SK-N-SH (cell line): ENCODE measurements around the gene MTPN.

Experiments
- EP300 ChIP-seq, 2 experiments: IDR thresholded peaks; 2 replicates each; pipeline versions ENCODE4 v1.4.0 to v1.6.1; 2012; ENCODE audit warnings: borderline replicate concordance in 1 of 2, low read depth in 1 of 2, low read length in 1 of 2
- EZH2phosphoT487 ChIP-seq: fragments of 200-600 bp; sonication (generic); IDR thresholded peaks from 2 replicates; pipeline ENCODE4 v1.6.1; 2017; ENCODE audit warnings: low read depth, mixed run types, mild to moderate bottlenecking, antibody characterized with exemption, moderate library complexity, borderline replicate concordance
- POLR2AphosphoS5 ChIP-seq: IDR thresholded peaks from 2 replicates; pipeline ENCODE4 v1.6.1; 2012; ENCODE audit warnings: low read depth, low read length
- TAF1 ChIP-seq: IDR thresholded peaks from 2 replicates; pipeline ENCODE4 v1.6.1; 2012; ENCODE audit warnings: low read depth, mild to moderate bottlenecking, low read length, moderate library complexity, borderline replicate concordance
- TEAD4 ChIP-seq: IDR thresholded peaks from 2 replicates; pipeline ENCODE4 v1.4.0; 2012; ENCODE audit warnings: mild to moderate bottlenecking, borderline replicate concordance; ENCODE audit not compliant: insufficient read depth
- TF ChIP-seq, protein P1 (sequence below): fragments of 150-350 bp; IDR thresholded peaks from 2 replicates; pipeline ENCODE4 v1.6.1; 2017; ENCODE audit warnings: antibody characterized with exemption, low read length, low read depth, borderline replicate concordance
- TF ChIP-seq, protein P2 (sequence below): fragments of 200-600 bp; sonication (generic); IDR thresholded peaks from 2 replicates; pipeline ENCODE4 v1.6.1; 2017; ENCODE audit warnings: antibody characterized with exemption, mild to moderate bottlenecking, moderate library complexity
- TF ChIP-seq, protein P3 (sequence below): IDR thresholded peaks from 2 replicates; pipeline ENCODE4 v1.6.1; 2012; ENCODE audit warnings: mild to moderate bottlenecking, low read depth, low read length, moderate library complexity

DNA sequence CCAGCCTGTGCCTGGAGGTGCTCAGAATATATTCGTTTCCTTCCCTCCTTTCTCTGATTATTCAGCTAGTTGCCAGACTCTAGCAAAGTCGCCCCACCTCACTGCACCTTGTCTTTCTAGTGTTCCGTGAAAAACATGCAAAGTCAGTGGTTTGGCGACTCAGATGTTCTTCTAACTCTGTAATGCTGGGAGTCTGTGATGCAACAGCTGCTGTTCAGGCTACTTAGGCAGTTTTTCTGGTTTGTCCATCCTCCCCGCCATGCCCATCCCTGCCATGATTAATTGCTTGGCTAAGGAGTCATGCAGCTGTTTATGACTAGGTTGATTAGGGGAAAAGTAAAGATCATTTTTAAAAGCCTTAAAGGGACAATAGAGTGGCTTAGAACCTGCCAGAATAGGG, 99.4 kb downstream of the MTPN start:
- TF ChIP-seq, protein P1, sequence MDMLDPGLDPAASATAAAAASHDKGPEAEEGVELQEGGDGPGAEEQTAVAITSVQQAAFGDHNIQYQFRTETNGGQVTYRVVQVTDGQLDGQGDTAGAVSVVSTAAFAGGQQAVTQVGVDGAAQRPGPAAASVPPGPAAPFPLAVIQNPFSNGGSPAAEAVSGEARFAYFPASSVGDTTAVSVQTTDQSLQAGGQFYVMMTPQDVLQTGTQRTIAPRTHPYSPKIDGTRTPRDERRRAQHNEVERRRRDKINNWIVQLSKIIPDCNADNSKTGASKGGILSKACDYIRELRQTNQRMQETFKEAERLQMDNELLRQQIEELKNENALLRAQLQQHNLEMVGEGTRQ = no peak
- TF ChIP-seq TEAD4 (no peak), EP300 (IDR thresholded peaks at IDR 0.05; ENCODE audit: borderline replicate concordance in 1 of 2, low read depth in 1 of 2, low read length in 1 of 2) (no peak), TAF1 (no peak), POLR2AphosphoS5 (no peak), EZH2phosphoT487 (no peak)
- TF ChIP-seq, protein P2, sequence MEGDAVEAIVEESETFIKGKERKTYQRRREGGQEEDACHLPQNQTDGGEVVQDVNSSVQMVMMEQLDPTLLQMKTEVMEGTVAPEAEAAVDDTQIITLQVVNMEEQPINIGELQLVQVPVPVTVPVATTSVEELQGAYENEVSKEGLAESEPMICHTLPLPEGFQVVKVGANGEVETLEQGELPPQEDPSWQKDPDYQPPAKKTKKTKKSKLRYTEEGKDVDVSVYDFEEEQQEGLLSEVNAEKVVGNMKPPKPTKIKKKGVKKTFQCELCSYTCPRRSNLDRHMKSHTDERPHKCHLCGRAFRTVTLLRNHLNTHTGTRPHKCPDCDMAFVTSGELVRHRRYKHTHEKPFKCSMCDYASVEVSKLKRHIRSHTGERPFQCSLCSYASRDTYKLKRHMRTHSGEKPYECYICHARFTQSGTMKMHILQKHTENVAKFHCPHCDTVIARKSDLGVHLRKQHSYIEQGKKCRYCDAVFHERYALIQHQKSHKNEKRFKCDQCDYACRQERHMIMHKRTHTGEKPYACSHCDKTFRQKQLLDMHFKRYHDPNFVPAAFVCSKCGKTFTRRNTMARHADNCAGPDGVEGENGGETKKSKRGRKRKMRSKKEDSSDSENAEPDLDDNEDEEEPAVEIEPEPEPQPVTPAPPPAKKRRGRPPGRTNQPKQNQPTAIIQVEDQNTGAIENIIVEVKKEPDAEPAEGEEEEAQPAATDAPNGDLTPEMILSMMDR = no peak
- TF ChIP-seq, protein P3, sequence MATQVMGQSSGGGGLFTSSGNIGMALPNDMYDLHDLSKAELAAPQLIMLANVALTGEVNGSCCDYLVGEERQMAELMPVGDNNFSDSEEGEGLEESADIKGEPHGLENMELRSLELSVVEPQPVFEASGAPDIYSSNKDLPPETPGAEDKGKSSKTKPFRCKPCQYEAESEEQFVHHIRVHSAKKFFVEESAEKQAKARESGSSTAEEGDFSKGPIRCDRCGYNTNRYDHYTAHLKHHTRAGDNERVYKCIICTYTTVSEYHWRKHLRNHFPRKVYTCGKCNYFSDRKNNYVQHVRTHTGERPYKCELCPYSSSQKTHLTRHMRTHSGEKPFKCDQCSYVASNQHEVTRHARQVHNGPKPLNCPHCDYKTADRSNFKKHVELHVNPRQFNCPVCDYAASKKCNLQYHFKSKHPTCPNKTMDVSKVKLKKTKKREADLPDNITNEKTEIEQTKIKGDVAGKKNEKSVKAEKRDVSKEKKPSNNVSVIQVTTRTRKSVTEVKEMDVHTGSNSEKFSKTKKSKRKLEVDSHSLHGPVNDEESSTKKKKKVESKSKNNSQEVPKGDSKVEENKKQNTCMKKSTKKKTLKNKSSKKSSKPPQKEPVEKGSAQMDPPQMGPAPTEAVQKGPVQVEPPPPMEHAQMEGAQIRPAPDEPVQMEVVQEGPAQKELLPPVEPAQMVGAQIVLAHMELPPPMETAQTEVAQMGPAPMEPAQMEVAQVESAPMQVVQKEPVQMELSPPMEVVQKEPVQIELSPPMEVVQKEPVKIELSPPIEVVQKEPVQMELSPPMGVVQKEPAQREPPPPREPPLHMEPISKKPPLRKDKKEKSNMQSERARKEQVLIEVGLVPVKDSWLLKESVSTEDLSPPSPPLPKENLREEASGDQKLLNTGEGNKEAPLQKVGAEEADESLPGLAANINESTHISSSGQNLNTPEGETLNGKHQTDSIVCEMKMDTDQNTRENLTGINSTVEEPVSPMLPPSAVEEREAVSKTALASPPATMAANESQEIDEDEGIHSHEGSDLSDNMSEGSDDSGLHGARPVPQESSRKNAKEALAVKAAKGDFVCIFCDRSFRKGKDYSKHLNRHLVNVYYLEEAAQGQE = no peak
